Measurements from ENCODE around the gene MRPS12. TPM values are rescaled to one million over a fixed set of nuclear protein-coding genes. Genes with fewer than 3 reads are reported as not detected.

MRPS12 gene
- polyA plus RNA-seq, 2 of the 4 experiments (the other 2 are of a cell fraction), result 92.8 to 217 TPM

DNA sequence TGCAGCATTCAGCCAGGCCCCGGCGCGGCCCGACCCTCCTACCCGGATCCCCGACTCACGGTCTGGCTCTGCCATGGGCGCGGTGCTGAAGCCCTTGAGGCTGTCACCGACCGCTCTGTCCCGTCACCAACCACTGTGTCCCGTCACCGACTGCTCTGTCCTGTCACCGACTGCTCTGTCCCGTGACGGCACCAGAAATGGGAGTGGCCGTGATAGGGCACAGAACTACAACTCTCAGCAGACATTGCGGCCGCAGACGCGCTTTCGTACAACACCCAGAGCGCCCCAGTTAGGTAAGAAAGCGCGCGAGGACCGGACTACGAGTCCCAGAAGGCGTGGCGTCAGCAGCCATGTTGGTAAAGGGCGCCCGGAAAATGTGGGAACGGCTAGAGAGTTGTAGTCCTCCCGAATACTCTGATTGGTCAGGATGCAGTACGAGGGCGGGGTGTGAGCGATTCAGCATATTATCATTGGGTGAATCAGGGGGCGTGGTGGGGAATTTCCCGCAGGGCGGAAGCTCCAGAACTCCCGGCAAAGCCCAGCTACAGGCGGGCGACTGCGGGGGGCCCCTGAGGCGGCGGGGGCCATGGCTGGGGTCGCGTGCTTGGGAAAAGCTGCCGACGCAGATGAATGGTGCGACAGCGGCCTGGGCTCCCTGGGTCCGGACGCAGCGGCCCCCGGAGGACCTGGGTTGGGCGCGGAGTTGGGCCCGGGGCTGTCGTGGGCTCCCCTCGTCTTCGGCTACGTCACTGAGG lies 31.1 kb upstream of the MRPS12 start, which contains the start of the genes NFKBIB and SIRT2 (continued):
- TF ChIP-seq MYC (IDR thresholded peaks at IDR 0.05; ENCODE audit: borderline replicate concordance, low read length), result peak; percentile 20
- no peak for TF ChIP-seq NPAS2 (CRISPR knock-in tag; IDR thresholded peaks at IDR 0.05; ENCODE audit: borderline replicate concordance)
- no peak for TF ChIP-seq EP300 (IDR thresholded peaks at IDR 0.05)
- TF ChIP-seq BHLHE40 (IDR thresholded peaks at IDR 0.05; ENCODE audit: low read depth, low read length), result peak; percentile 19
- TF ChIP-seq, protein P1, sequence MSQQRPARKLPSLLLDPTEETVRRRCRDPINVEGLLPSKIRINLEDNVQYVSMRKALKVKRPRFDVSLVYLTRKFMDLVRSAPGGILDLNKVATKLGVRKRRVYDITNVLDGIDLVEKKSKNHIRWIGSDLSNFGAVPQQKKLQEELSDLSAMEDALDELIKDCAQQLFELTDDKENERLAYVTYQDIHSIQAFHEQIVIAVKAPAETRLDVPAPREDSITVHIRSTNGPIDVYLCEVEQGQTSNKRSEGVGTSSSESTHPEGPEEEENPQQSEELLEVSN (IDR thresholded peaks at IDR 0.05; ENCODE audit: borderline replicate concordance, low read depth), result peak; percentile 77
- no peak for TF ChIP-seq RNF2 (IDR thresholded peaks at IDR 0.05; ENCODE audit: borderline replicate concordance, low read depth)
- TF ChIP-seq GATA3 (IDR thresholded peaks at IDR 0.05; ENCODE audit: borderline replicate concordance), result peak; percentile 22; the same call in 1 of the 2 replicates
- TF ChIP-seq, protein P2, sequence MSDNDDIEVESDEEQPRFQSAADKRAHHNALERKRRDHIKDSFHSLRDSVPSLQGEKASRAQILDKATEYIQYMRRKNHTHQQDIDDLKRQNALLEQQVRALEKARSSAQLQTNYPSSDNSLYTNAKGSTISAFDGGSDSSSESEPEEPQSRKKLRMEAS (IDR thresholded peaks at IDR 0.05), result peak; percentile 71
- peak; percentile 63 for TF ChIP-seq POLR2A (IDR thresholded peaks at IDR 0.05; ENCODE audit: low read length)
- no peak for TF ChIP-seq ZFP36 (IDR thresholded peaks at IDR 0.05; ENCODE audit: borderline replicate concordance, partially characterized antibody)
- TF ChIP-seq ESRRA (IDR thresholded peaks at IDR 0.05; ENCODE audit: borderline replicate concordance, low read length), result no peak
- peak; percentile 43 to 70; a peak in 2 of 4 replicates for TF ChIP-seq CEBPB (IDR thresholded peaks at IDR 0.05)
- TF ChIP-seq, protein P3, sequence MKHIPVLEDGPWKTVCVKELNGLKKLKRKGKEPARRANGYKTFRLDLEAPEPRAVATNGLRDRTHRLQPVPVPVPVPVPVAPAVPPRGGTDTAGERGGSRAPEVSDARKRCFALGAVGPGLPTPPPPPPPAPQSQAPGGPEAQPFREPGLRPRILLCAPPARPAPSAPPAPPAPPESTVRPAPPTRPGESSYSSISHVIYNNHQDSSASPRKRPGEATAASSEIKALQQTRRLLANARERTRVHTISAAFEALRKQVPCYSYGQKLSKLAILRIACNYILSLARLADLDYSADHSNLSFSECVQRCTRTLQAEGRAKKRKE (CRISPR knock-in tag; IDR thresholded peaks at IDR 0.05; ENCODE audit: low read depth), result 0 out of 2 replicates have a peak, but pooled peaks have one; percentile 61
- TF ChIP-seq EHF (CRISPR knock-in tag; IDR thresholded peaks at IDR 0.05), result no peak; the same call in 1 of the 2 replicates
- TF ChIP-seq CHD4 (IDR thresholded peaks at IDR 0.05; ENCODE audit: borderline replicate concordance), result no peak; the same call in 1 of the 2 replicates
- 0 out of 2 replicates have a peak, but pooled peaks have one; percentile 32 for TF ChIP-seq TFCP2L1 (CRISPR knock-in tag; IDR thresholded peaks at IDR 0.05)
- TF ChIP-seq FOSL2 (IDR thresholded peaks at IDR 0.05), result no peak
- TF ChIP-seq FOSL2 (CRISPR knock-in tag; IDR thresholded peaks at IDR 0.05), result 0 out of 2 replicates have a peak, but pooled peaks have one; percentile 25
- no peak for TF ChIP-seq JUNB (IDR thresholded peaks at IDR 0.05)
- TF ChIP-seq MAZ (IDR thresholded peaks at IDR 0.05; ENCODE audit: borderline replicate concordance, low read depth, low read length), result 0 out of 2 replicates have a peak, but pooled peaks have one; percentile 26
- no peak for TF ChIP-seq ZC3H11A (IDR thresholded peaks at IDR 0.05)
- peak; percentile 80 to 93; a peak in 4 of 5 replicates for TF ChIP-seq JUN (IDR thresholded peaks at IDR 0.05)
- TF ChIP-seq SMC3 (IDR thresholded peaks at IDR 0.05), result no peak
- TF ChIP-seq, protein P4, sequence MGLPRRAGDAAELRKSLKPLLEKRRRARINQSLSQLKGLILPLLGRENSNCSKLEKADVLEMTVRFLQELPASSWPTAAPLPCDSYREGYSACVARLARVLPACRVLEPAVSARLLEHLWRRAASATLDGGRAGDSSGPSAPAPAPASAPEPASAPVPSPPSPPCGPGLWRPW (IDR thresholded peaks at IDR 0.05), result no peak
- TF ChIP-seq, protein P5, sequence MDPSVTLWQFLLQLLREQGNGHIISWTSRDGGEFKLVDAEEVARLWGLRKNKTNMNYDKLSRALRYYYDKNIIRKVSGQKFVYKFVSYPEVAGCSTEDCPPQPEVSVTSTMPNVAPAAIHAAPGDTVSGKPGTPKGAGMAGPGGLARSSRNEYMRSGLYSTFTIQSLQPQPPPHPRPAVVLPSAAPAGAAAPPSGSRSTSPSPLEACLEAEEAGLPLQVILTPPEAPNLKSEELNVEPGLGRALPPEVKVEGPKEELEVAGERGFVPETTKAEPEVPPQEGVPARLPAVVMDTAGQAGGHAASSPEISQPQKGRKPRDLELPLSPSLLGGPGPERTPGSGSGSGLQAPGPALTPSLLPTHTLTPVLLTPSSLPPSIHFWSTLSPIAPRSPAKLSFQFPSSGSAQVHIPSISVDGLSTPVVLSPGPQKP (IDR thresholded peaks at IDR 0.05; ENCODE audit: low read depth, low read length), result no peak
- TF ChIP-seq, protein P6, sequence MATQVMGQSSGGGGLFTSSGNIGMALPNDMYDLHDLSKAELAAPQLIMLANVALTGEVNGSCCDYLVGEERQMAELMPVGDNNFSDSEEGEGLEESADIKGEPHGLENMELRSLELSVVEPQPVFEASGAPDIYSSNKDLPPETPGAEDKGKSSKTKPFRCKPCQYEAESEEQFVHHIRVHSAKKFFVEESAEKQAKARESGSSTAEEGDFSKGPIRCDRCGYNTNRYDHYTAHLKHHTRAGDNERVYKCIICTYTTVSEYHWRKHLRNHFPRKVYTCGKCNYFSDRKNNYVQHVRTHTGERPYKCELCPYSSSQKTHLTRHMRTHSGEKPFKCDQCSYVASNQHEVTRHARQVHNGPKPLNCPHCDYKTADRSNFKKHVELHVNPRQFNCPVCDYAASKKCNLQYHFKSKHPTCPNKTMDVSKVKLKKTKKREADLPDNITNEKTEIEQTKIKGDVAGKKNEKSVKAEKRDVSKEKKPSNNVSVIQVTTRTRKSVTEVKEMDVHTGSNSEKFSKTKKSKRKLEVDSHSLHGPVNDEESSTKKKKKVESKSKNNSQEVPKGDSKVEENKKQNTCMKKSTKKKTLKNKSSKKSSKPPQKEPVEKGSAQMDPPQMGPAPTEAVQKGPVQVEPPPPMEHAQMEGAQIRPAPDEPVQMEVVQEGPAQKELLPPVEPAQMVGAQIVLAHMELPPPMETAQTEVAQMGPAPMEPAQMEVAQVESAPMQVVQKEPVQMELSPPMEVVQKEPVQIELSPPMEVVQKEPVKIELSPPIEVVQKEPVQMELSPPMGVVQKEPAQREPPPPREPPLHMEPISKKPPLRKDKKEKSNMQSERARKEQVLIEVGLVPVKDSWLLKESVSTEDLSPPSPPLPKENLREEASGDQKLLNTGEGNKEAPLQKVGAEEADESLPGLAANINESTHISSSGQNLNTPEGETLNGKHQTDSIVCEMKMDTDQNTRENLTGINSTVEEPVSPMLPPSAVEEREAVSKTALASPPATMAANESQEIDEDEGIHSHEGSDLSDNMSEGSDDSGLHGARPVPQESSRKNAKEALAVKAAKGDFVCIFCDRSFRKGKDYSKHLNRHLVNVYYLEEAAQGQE (IDR thresholded peaks at IDR 0.05), result peak; percentile 39
- TF ChIP-seq CBX8 (IDR thresholded peaks at IDR 0.05), result no peak
- no peak for TF ChIP-seq KDM5A (IDR thresholded peaks at IDR 0.05)
- TF ChIP-seq, protein P7, sequence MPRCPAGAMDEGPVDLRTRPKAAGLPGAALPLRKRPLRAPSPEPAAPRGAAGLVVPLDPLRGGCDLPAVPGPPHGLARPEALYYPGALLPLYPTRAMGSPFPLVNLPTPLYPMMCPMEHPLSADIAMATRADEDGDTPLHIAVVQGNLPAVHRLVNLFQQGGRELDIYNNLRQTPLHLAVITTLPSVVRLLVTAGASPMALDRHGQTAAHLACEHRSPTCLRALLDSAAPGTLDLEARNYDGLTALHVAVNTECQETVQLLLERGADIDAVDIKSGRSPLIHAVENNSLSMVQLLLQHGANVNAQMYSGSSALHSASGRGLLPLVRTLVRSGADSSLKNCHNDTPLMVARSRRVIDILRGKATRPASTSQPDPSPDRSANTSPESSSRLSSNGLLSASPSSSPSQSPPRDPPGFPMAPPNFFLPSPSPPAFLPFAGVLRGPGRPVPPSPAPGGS (IDR thresholded peaks at IDR 0.05), result no peak; the same call in 1 of the 3 replicates
- no peak for TF ChIP-seq HOXA7 (CRISPR knock-in tag; IDR thresholded peaks at IDR 0.05)
- TF ChIP-seq TP53 (CRISPR knock-in tag; IDR thresholded peaks at IDR 0.05), result peak; percentile 64; the same call in 1 of the 2 replicates
- no peak for TF ChIP-seq SREBF2 (IDR thresholded peaks at IDR 0.05)
- no peak for TF ChIP-seq HOXB13 (CRISPR knock-in tag; IDR thresholded peaks at IDR 0.05; ENCODE audit: low read depth)
- TF ChIP-seq FOXS1 (CRISPR knock-in tag; IDR thresholded peaks at IDR 0.05), result no peak
